Heart right ventricle (tissue), 16 donors: Measurements from ENCODE around the gene BZW2. TPM values are rescaled to one million over a fixed set of nuclear protein-coding genes. Genes with fewer than 3 reads are reported as not detected.

Source experiments
- ATAC-seq, 8 donors: fragments of 200-7000 bp; cut with Tn5 transposase; one replicate each; pipeline ENCODE4 v1.9.1; 2020; ENCODE audit warnings: mild to moderate bottlenecking in 8 of 8, moderate library complexity in 8 of 8, moderate number of reproducible peaks in 1 of 8
- DNase-seq, 2 donors: peaks; one replicate each; pipeline ENCODE4 v3.0.0-alpha.2; 2020
- H3K27ac ChIP-seq, 10 donors: fragments of 200-600 bp; sonication (generic) in 2 of 10; one replicate each; pipeline versions ENCODE4 v1.5.0 to v1.8.0; 2020 to 2022; ENCODE audit warnings: mild to moderate bottlenecking in 3 of 10
- H3K27me3 ChIP-seq, 7 donors: fragments of 200-600 bp; one replicate each; pipeline ENCODE4 v1.8.0; 2021 to 2022; ENCODE audit warnings: mild to moderate bottlenecking in 2 of 7
- H3K36me3 ChIP-seq, 9 donors: fragments of 200-600 bp; sonication (generic) in 1 of 9; one replicate each; pipeline versions ENCODE4 v1.5.0 to v1.8.0; 2020 to 2022; ENCODE audit warnings: mild to moderate bottlenecking in 2 of 9
- H3K4me1 ChIP-seq, 9 donors: fragments of 200-600 bp; sonication (generic) in 1 of 9; one replicate each; pipeline versions ENCODE4 v1.5.0 to v1.8.0; 2020 to 2022; ENCODE audit warnings: mild to moderate bottlenecking in 4 of 9
- H3K4me3 ChIP-seq, 10 donors: fragments of 200-600 bp; sonication (generic) in 2 of 10; one replicate each; pipeline versions ENCODE4 v1.5.0 to v1.8.0; 2020 to 2022; ENCODE audit warnings: mild to moderate bottlenecking in 7 of 10, moderate library complexity in 2 of 10
- H3K9me3 ChIP-seq, 11 donors: fragments of 200-600 bp in 10 of 11; sonication (generic) in 2 of 11; one replicate each; pipeline versions ENCODE4 v1.5.0 to v1.8.0; 2013 to 2022; ENCODE audit warnings: mild to moderate bottlenecking in 2 of 11, control low read depth in 1 of 11, moderate library complexity in 1 of 11
- WGBS, 2 donors: extraction: QIAGEN DNeasy Blood & Tissue Kit; methylation state at CpG; one replicate each; pipeline ENCODE4 v1.1.7; 2013; ENCODE audit warnings: inconsistent platforms in 1 of 2; 5-methylcytosine and 5-hydroxymethylcytosine counted together
- intact Hi-C, 10 donors: fragments of 100-400 bp; cut with DNase I; formaldehyde crosslinking; loops; one replicate each; pipeline versions ENCODE4 v1.11.1 to v1.14.2; 2022
- polyA plus RNA-seq, 2 donors: library from polyadenylated mRNA; stranded (reverse); fragments of 200-250 nt; gene quantifications; one replicate each; pipeline ENCODE4 v1.2.3, GENCODE V29; 2013
- total RNA-seq, 10 donors: library from RNA; stranded (reverse); fragmentation: NEBNext Ultra II Directional in 3 of 10; extraction: Animal tissue kit (Norgen Biotek cat#: 25700) in 3 of 10; gene quantifications; one replicate each; pipeline versions ENCODE4 v1.2.1 to v1.2.4, GENCODE V29; 2021 to 2023
- TF ChIP-seq, protein P1 (sequence below), 9 donors: fragments of 200-600 bp; sonication (generic) in 2 of 9; IDR thresholded peaks; one replicate each; pipeline versions ENCODE4 v1.5.0 to v1.8.0; 2021 to 2022; ENCODE audit warnings: antibody characterized with exemption in 9 of 9, mild to moderate bottlenecking in 5 of 9, moderate library complexity in 1 of 9
- donor health status: Arrhythmogenic right ventricular cardiomyopathy.
- donor health status: ischemic (EF 13 %, LVEDD 7.1; RV severe dilation, severe dysfunction).
- donor health status: healthy with polysubstance abuse.
- donor health status: DM: no; HTN: yes; CAD: no.
- donor health status: DM: no; HTN: no; CAD: no.
- donor health status: ischemic (EF 25% LVEDD 6.9; RV normal size, moderate dysfunction).
- donor health status: ischemic (EF 25% LVEDD 5.7; RV mildly dilated, moderate dysfunction).
- donor health status: healthy.
- donor health status: DM: yes; HTN: yes; CAD: no.
- donor health status: Ischemic cardiomyopathy.
- donor health status: ischemic (EF 35%, LVEDD 5.7; RV mildly dilated, moderate dysfunction).
- donor health status: nonischemic (EF 11% LVEDD 7.7; RV severe dilation, severe dysfunction).
- donor health status: DM: yes; HTN: yes; CAD: no.
- donor health status: PGD.
- donor health status: ischemic (EF 29% LVEDD 5.4; RV normal size, mild dysfunction).
- donor health status: nonischemic (EF 23%, LVEDD 6.1; RV moderate dilation, normal function).

BZW2 gene
- total and polyA plus RNA-seq, 12 donors: 147 to 470 (median 337) TPM

DNA sequence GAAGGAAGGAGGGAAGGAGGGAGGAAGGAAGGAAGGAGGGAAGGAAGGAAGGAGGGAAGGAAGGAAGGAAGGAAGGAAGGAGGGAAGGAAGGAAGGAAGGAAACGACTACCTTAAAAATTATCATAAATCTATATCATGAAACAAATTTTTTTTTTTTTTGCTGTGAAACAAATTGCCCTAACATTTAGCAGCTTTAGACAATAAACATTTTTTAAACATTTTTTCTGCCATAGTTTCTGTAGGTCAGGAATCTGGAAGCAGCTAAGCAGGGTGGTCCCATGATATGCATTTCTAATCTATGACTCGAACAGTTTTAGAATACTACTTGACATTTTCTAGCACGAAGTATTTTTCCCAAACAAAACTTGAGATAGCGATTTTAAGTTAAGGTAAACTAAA, 64.7 kb downstream of the BZW2 start:
- Histone ChIP-seq H3K9me3 (no peaks in the 10 kb centered on the region), H3K36me3 (peaks cover 0 to 32% (median 7%) of the 10 kb centered on the region in 9 donors), H3K27me3 (no peaks in the 10 kb centered on the region), H3K4me1 (peaks cover 0 to 6% (median 0%) of the 10 kb centered on the region in 9 donors), H3K27ac (no peak overlapping the region), H3K4me3 (no peak overlapping the region)
- TF ChIP-seq, protein P1, sequence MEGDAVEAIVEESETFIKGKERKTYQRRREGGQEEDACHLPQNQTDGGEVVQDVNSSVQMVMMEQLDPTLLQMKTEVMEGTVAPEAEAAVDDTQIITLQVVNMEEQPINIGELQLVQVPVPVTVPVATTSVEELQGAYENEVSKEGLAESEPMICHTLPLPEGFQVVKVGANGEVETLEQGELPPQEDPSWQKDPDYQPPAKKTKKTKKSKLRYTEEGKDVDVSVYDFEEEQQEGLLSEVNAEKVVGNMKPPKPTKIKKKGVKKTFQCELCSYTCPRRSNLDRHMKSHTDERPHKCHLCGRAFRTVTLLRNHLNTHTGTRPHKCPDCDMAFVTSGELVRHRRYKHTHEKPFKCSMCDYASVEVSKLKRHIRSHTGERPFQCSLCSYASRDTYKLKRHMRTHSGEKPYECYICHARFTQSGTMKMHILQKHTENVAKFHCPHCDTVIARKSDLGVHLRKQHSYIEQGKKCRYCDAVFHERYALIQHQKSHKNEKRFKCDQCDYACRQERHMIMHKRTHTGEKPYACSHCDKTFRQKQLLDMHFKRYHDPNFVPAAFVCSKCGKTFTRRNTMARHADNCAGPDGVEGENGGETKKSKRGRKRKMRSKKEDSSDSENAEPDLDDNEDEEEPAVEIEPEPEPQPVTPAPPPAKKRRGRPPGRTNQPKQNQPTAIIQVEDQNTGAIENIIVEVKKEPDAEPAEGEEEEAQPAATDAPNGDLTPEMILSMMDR (IDR thresholded peaks at IDR 0.05): no peak
- DNase-seq (no peak), ATAC-seq (no peak)
- intact Hi-C loops: loop anchor here in 1 of 10 donors (5.0 kb wide), 1 partner anchor 202 kb away; no protein-coding TSS in a partner anchor
- WGBS, 2 donors: 75 to 76% methylated on average over 4 of the region's 4 CpGs

DNA sequence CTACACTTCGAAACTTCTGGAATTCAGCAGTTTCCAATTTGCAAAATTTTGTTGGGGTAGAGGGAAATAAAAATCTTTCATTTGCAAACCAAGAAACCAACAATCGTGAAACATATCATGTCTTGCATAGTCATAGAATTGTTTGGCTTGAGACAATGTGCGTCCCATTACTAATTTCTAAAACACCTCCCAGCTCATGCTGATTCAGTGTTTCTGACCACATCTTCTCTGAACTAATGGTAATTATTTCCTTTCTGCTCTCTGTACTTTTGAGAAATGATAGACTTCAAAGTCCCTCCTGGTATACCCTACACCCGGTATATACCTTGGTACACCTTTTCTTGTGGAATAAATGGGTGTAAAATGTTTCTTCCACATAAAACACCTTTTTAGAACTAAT, 65.7 kb downstream of the BZW2 start:
- no peak for ATAC-seq
- Histone ChIP-seq H3K27ac (no peak overlapping the region), H3K4me1 (peaks cover 0 to 6% (median 0%) of the 10 kb centered on the region in 9 donors), H3K36me3 (peaks cover 0 to 21% (median 3%) of the 10 kb centered on the region in 9 donors), H3K27me3 (no peaks in the 10 kb centered on the region), H3K4me3 (no peak overlapping the region), H3K9me3 (no peaks in the 10 kb centered on the region)
- WGBS, 2 donors: 92 to 94% methylated on average over 4 of the region's 4 CpGs
- TF ChIP-seq, protein P1 (IDR thresholded peaks at IDR 0.05): no peak
- intact Hi-C loops: loop anchor here in 1 of 10 donors (5.0 kb wide), 1 partner anchor 201 kb away; no protein-coding TSS in a partner anchor
- DNase-seq: no peak

DNA sequence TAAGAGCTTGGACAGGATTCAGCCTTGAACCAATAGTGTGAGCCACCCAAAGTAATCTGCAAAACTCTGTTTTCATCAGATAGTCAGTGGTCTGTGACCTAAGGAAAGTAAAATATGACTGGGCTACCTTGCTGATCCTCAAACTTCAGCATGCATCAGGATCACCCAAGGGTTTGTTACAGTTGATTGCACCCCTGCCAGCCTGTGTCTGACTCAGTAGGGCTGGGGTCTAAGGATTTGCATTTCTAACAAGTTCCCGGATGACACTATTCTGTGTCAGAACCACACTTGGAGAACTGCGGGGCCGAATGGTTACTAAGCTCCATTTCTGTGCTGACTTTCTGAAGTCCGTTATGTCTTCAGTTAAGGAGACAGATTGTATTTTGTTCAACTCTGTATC, 66.9 kb downstream of the BZW2 start:
- H3K36me3 ChIP-seq: peaks cover 0 to 9% (median 0%) of the 10 kb centered on the region in 9 donors
- no peaks in the 10 kb centered on the region for H3K9me3 ChIP-seq
- H3K4me1 ChIP-seq: peaks cover 0 to 6% (median 0%) of the 10 kb centered on the region in 9 donors
- no peak for ATAC-seq
- H3K4me3 ChIP-seq: no peak overlapping the region
- 95% methylated on average over 4 of the region's 4 CpGs for WGBS, 2 donors
- TF ChIP-seq, protein P1 (IDR thresholded peaks at IDR 0.05): no peak
- H3K27me3 ChIP-seq: no peaks in the 10 kb centered on the region
- H3K27ac ChIP-seq: no peak overlapping the region
- intact Hi-C loops: loop anchor here in 1 of 10 donors (5.0 kb wide), 1 partner anchor 199 kb away; no protein-coding TSS in a partner anchor
- no peak for DNase-seq

DNA sequence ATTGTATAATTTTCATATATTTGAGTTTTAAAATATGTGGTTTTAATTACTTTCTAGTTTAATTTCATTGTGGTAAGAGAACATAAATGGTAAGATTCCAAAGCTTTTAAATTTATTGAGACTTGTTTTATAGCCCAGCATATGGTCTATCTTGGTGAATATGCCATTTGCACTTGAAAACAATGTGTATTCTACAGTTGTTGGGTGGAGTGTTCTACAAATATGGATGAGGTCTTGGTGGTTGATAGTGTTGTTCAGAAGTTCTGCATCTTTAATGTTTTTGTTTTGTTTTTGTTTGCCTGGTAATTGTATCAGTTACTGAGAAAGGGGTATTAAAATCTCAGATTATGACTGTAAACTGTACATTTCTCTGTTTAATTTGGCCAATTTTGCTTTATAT, 69.9 kb downstream of the BZW2 start:
- no peaks in the 10 kb centered on the region for H3K27me3 ChIP-seq
- DNase-seq (no peak), ATAC-seq (no peak)
- H3K36me3 ChIP-seq: no peaks in the 10 kb centered on the region
- TF ChIP-seq, protein P1 (IDR thresholded peaks at IDR 0.05): no peak
- H3K4me3 ChIP-seq: no peak overlapping the region
- intact Hi-C loops: no loop called here
- H3K27ac ChIP-seq: no peak overlapping the region
- no peaks in the 10 kb centered on the region for H3K9me3 ChIP-seq
- no peaks in the 10 kb centered on the region for H3K4me1 ChIP-seq
